ENCODE results near the gene SLC11A2. TPM values are rescaled to one million over a fixed set of nuclear protein-coding genes. Genes with fewer than 3 reads are reported as not detected.

SLC11A2 gene
- total and polyA plus RNA-seq, 2 of the 8 experiments (the other 6 are each of a cell fraction or from before 2014, with no cell fraction given), result 55.0 to 61.5 TPM

DNA sequence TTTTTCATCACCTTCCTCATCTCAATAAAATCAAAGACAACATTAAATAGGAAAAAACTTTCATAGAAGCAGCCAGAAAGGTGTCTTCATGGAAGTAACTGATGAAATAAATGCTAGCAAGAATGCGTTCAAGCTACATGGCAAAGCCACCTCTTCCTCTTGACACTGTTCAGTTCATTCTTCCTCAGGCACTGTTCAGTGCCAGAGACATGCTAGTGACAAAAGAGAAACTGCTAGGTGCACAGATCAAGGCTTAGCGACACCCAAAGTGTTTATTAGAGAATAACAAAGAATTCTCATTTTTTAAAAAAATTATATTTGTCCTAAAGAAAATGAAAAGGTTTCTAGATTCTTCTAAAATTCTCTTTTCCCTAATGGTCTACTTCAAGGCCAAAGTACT, 7.2 kb downstream of the SLC11A2 start (continued):
- TF ChIP-seq, protein P1, sequence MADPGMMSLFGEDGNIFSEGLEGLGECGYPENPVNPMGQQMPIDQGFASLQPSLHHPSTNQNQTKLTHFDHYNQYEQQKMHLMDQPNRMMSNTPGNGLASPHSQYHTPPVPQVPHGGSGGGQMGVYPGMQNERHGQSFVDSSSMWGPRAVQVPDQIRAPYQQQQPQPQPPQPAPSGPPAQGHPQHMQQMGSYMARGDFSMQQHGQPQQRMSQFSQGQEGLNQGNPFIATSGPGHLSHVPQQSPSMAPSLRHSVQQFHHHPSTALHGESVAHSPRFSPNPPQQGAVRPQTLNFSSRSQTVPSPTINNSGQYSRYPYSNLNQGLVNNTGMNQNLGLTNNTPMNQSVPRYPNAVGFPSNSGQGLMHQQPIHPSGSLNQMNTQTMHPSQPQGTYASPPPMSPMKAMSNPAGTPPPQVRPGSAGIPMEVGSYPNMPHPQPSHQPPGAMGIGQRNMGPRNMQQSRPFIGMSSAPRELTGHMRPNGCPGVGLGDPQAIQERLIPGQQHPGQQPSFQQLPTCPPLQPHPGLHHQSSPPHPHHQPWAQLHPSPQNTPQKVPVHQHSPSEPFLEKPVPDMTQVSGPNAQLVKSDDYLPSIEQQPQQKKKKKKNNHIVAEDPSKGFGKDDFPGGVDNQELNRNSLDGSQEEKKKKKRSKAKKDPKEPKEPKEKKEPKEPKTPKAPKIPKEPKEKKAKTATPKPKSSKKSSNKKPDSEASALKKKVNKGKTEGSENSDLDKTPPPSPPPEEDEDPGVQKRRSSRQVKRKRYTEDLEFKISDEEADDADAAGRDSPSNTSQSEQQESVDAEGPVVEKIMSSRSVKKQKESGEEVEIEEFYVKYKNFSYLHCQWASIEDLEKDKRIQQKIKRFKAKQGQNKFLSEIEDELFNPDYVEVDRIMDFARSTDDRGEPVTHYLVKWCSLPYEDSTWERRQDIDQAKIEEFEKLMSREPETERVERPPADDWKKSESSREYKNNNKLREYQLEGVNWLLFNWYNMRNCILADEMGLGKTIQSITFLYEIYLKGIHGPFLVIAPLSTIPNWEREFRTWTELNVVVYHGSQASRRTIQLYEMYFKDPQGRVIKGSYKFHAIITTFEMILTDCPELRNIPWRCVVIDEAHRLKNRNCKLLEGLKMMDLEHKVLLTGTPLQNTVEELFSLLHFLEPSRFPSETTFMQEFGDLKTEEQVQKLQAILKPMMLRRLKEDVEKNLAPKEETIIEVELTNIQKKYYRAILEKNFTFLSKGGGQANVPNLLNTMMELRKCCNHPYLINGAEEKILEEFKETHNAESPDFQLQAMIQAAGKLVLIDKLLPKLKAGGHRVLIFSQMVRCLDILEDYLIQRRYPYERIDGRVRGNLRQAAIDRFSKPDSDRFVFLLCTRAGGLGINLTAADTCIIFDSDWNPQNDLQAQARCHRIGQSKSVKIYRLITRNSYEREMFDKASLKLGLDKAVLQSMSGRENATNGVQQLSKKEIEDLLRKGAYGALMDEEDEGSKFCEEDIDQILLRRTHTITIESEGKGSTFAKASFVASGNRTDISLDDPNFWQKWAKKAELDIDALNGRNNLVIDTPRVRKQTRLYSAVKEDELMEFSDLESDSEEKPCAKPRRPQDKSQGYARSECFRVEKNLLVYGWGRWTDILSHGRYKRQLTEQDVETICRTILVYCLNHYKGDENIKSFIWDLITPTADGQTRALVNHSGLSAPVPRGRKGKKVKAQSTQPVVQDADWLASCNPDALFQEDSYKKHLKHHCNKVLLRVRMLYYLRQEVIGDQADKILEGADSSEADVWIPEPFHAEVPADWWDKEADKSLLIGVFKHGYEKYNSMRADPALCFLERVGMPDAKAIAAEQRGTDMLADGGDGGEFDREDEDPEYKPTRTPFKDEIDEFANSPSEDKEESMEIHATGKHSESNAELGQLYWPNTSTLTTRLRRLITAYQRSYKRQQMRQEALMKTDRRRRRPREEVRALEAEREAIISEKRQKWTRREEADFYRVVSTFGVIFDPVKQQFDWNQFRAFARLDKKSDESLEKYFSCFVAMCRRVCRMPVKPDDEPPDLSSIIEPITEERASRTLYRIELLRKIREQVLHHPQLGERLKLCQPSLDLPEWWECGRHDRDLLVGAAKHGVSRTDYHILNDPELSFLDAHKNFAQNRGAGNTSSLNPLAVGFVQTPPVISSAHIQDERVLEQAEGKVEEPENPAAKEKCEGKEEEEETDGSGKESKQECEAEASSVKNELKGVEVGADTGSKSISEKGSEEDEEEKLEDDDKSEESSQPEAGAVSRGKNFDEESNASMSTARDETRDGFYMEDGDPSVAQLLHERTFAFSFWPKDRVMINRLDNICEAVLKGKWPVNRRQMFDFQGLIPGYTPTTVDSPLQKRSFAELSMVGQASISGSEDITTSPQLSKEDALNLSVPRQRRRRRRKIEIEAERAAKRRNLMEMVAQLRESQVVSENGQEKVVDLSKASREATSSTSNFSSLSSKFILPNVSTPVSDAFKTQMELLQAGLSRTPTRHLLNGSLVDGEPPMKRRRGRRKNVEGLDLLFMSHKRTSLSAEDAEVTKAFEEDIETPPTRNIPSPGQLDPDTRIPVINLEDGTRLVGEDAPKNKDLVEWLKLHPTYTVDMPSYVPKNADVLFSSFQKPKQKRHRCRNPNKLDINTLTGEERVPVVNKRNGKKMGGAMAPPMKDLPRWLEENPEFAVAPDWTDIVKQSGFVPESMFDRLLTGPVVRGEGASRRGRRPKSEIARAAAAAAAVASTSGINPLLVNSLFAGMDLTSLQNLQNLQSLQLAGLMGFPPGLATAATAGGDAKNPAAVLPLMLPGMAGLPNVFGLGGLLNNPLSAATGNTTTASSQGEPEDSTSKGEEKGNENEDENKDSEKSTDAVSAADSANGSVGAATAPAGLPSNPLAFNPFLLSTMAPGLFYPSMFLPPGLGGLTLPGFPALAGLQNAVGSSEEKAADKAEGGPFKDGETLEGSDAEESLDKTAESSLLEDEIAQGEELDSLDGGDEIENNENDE (IDR thresholded peaks at IDR 0.05; ENCODE audit: insufficient replicate concordance, low read length), result no peak
- no peak for TF ChIP-seq TAF1 (IDR thresholded peaks at IDR 0.05; ENCODE audit: low read depth, low read length)
- no peak for TF ChIP-seq SP1 (IDR thresholded peaks at IDR 0.05; ENCODE audit: low read depth, low read length)
- TF ChIP-seq CTBP2 (IDR thresholded peaks at IDR 0.05; ENCODE audit: borderline replicate concordance, insufficient read depth, insufficient read length, low read length), result no peak
- no peak for TF ChIP-seq BCL11A (IDR thresholded peaks at IDR 0.05; ENCODE audit: low read depth in 2 of 2, low read length in 2 of 2)

All from H1 (cell line).